Subcutaneous adipose tissue (tissue), 4 donors: ENCODE data around the gene PITPNB. TPM values are rescaled to one million over a fixed set of nuclear protein-coding genes. Genes with fewer than 3 reads are reported as not detected.

Experiments
- total RNA-seq, 4 donors: library from RNA; depleted of rRNA; stranded (reverse); fragments of >200 nt; gene quantifications; one replicate each; pipeline ENCODE4 v1.1.0, GENCODE V29; 2016
- TF ChIP-seq, protein P1 (sequence below): fragments of 450-650 bp; IDR thresholded peaks from one replicate; pipeline ENCODE4 v1.5.1; 2016; ENCODE audit warnings: low read depth, mild to moderate bottlenecking, control low read depth, antibody characterized with exemption, moderate library complexity

Gene PITPNB
- total RNA-seq, 4 donors from 2014 or later, result 43.5 to 89.3 (median 46.5) TPM

DNA sequence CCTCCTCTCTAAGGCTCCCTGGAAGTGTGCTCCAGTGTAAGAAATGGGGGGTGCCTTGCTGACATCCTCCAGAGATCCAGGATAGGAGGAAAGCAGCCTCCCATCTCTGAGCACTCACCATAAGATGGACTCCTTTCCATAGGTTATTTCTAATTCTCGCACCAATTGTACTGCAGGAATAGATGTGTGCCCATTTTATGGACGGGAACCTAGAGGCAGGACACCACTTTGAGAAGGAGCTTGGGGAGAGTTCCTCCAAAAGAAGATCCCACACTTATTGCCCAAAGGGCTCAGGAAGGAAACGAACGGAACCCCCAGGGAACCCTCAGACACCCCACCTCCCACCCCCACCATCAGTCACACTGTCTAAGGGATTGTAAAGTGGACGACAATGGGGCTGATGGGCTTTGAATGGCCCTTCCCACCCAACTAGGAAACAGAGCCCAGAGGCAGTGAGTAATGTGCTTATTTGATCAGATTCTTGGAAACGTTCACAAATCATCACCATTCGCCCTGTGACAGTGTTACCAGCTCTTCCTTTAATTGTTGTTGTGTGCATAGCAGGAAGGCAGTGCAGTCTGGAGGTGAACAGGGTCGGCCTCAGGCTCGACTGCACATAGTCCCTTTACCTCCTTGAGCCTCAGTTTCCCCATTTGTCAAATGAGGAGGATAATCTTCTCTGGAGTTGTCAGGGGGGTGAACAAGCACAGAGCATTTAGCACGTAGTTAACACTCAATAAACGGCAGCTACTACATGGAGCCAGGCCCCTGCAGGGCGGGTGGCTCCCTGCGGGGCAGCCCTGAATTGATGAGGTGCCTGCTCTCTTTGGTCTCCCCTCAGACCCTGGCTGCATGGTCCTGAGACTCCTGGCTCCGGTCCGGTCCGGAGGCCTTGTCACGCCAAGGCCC lies 109.1 kb downstream of the PITPNB start:
- TF ChIP-seq, protein P1, sequence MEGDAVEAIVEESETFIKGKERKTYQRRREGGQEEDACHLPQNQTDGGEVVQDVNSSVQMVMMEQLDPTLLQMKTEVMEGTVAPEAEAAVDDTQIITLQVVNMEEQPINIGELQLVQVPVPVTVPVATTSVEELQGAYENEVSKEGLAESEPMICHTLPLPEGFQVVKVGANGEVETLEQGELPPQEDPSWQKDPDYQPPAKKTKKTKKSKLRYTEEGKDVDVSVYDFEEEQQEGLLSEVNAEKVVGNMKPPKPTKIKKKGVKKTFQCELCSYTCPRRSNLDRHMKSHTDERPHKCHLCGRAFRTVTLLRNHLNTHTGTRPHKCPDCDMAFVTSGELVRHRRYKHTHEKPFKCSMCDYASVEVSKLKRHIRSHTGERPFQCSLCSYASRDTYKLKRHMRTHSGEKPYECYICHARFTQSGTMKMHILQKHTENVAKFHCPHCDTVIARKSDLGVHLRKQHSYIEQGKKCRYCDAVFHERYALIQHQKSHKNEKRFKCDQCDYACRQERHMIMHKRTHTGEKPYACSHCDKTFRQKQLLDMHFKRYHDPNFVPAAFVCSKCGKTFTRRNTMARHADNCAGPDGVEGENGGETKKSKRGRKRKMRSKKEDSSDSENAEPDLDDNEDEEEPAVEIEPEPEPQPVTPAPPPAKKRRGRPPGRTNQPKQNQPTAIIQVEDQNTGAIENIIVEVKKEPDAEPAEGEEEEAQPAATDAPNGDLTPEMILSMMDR, result no peak

DNA sequence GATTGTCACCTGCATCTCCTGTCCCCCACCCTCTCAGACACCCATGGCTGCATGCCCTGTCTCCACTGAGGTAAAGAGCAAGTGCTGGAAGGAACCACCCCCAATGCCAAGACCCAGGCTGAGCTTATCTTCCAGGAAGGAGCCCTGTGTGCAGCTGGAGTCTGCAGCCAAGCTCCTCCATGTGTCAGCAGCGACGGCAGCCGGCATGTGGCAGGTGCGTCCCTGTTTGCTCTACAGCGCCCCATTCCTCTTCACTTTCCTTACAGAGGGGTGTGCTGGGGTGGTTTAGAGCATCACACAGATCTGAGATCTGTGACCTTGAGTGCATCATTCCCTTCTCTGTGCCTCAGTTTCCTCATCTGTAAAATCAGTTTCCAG lies 109.8 kb downstream of the PITPNB start:
- TF ChIP-seq, protein P1, result no peak

DNA sequence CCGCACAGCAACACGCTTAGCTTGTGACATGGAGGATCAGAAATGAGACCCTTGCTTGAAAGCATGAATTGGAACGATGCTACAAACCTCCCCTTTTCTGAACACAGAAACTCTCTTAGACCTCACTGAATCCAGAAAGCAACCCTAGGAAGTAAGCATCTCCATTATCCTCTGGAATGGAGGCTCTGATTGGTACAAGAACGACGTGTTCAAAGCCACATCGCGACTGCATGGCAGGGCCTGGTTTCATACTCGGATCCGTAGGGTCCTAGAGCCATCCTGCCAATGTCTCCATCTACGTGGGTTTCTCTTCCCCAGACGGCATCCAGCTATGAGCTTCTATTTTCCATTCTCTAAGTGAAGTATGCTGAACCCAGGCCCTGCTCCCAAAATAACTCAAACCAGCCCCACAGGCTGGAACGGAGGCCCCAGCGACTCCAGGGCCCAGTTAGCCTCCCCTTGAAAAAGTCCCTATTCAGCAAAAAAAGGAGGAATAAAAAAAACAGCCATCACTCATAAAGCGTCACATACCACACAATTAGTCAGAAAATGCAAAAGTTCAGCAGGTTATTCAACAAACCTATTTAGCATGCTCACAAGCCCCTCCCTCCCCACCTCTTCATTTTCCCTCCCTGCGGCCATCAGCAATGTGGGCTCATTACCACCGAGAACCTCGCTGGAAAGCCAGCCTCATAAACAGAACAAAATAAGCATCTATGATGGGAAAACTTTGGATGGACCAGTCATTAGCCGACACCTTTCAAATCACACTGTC lies 110.4 kb downstream of the PITPNB start:
- TF ChIP-seq, protein P1, result no peak

DNA sequence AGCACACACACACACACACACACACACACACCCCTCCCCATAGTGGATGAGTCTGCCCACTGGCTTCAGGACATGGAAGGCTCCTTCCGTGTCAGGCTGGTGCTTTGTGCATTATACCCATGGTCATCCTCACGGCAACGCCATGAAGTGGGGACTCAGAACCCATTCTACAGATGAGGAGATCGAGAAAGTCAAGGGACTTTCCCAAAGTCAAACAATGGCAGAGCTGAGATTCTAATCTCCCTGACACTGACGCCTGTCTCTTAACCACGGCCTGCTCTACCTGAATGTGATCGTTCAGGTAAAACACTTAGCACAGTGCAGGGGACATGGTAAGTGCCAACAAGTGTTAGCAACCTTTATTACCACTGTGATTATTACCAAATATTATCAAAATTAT lies 113.2 kb downstream of the PITPNB start:
- TF ChIP-seq, protein P1, result no peak

DNA sequence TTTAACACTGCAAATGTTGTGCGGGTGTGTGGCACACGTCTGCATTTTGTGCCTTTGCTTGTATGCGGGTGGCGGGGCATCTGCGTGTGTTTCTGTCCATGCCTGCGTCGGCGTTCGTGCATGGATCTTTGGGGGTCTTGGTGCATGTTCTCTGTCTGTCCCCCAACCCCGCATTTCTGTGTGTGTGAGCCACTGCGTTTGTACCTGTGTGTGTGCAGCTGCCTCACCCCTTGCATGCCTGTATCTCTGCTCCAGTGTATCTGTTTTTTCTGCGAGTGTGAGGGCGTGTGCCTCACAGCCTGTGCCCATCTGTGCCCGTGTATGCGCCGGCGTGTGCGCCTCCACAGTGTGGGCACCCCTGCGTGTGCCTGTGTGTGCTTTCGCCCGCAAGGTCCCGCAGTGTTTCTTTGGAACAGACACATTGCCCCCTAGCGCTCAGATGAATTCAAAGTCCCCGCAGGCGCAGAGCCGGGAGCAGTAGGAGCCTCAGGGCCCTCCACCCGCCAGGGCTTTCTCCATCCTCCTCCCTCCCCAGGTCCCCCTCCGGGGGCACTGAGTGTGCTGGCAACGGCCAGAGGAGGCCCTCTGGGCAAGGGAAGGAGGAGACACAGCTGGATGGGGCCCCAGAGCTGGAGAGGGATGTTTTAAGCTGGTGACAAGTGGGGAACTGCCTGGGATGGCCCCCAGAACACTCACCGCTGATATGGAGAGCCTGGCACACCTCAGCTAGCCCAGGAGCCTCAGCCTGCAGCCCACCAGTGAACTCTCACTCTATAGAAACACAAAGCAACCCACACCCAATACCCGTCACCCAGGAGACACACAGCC lies 114.4 kb downstream of the PITPNB start:
- TF ChIP-seq, protein P1, result no peak

DNA sequence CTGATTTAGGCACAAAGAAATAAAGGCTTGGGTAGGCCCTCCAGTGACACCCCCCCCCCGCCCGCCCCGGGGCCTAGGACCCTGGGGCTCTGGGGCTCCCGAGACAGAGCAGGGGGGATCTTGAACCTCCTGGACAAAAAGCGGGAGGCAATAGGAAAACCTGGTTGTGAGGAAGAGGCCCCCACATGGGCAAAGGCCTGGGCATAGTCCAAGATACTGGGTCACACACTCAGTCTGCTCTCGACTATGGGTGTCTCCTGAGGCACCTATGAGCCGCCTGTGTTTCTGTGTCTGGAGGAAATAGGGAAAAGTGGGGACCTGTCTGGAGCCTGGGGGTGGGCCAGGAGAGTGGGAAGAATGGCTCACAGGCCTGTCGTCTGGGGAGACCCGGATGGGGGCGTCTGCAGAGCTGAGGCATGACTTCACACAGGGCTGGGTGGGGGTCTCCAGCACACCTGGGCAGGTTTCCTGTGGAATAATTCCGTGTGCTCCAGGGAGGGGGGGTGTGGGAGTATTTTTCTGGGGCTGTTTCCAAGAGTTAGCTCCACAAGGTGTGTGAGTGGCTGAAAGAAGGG lies 115.1 kb downstream of the PITPNB start:
- TF ChIP-seq, protein P1, result no peak
